HepG2 (cell line): Measurements from ENCODE around the gene IVD. TPM values are rescaled to one million over a fixed set of nuclear protein-coding genes. Genes with fewer than 3 reads are reported as not detected.

Source experiments
- CHCHD3 ChIP-seq: sonication (generic); formaldehyde crosslinking; IDR thresholded peaks from 2 replicates; pipeline ENCODE4 v1.8.0; 2022; ENCODE audit warnings: mild to moderate bottlenecking, missing genetic modification reagents, moderate library complexity
- CHD2 ChIP-seq: IDR thresholded peaks from 2 replicates; pipeline ENCODE4 v1.6.1; 2011; ENCODE audit warnings: low read depth, low read length, improper control_type of control experiment
- E2F5 ChIP-seq: sonication (generic); formaldehyde crosslinking; conservative IDR thresholded peaks from 2 replicates; pipeline ENCODE4 v1.4.0; 2020; ENCODE audit warnings: missing genetic modification reagents
- HDAC1 ChIP-seq: sonication (generic); formaldehyde crosslinking; IDR thresholded peaks from 2 replicates; pipeline ENCODE4 v1.5.1; 2020; ENCODE audit warnings: mild to moderate bottlenecking, missing genetic modification reagents
- JARID2 ChIP-seq: sonication (generic); formaldehyde crosslinking; IDR thresholded peaks from 2 replicates; pipeline ENCODE4 v1.8.1; 2023; ENCODE audit warnings: missing genetic modification reagents, inconsistent platforms; ENCODE audit not compliant: insufficient replicate concordance
- JUNB ChIP-seq: sonication (generic); formaldehyde crosslinking; IDR thresholded peaks from 2 replicates; pipeline ENCODE4 v1.8.0; 2022; ENCODE audit warnings: missing genetic modification reagents, mild to moderate bottlenecking, borderline replicate concordance
- KDM5B ChIP-seq: sonication (generic); formaldehyde crosslinking; IDR thresholded peaks from 2 replicates; pipeline ENCODE4 v1.4.0; 2020; ENCODE audit warnings: missing genetic modification reagents, mild to moderate bottlenecking, borderline replicate concordance
- LCORL ChIP-seq, 2 experiments: fragments of 450-650 bp in 1 of 2; sonication (generic) in 1 of 2; formaldehyde crosslinking in 1 of 2; IDR thresholded peaks; 2 replicates each; pipeline versions ENCODE4 v1.5.0 to v1.6.1; 2017 to 2020; ENCODE audit warnings: antibody characterized with exemption in 1 of 2, missing genetic modification reagents in 1 of 2
- MAF1 ChIP-seq: sonication (generic); formaldehyde crosslinking; IDR thresholded peaks from 2 replicates; pipeline ENCODE4 v1.5.0; 2020; ENCODE audit warnings: missing genetic modification reagents, borderline replicate concordance
- MXD4 ChIP-seq: IDR thresholded peaks from 2 replicates; pipeline ENCODE4 v1.6.1; 2016; ENCODE audit warnings: mild to moderate bottlenecking, missing biosample characterization, missing genetic modification reagents
- TEF ChIP-seq: sonication (generic); formaldehyde crosslinking; IDR thresholded peaks from 2 replicates; pipeline ENCODE4 v1.5.0; 2020; ENCODE audit warnings: missing genetic modification reagents
- ZNF260 ChIP-seq: sonication (generic); formaldehyde crosslinking; IDR thresholded peaks from 2 replicates; pipeline ENCODE4 v1.4.0; 2020; ENCODE audit warnings: missing genetic modification reagents, low read depth, mild to moderate bottlenecking, borderline replicate concordance
- ZNF317 ChIP-seq: sonication (generic); formaldehyde crosslinking; IDR thresholded peaks from 2 replicates; pipeline ENCODE4 v1.5.0; 2020; ENCODE audit warnings: mild to moderate bottlenecking, missing genetic modification reagents
- ZNF451 ChIP-seq: sonication (generic); formaldehyde crosslinking; IDR thresholded peaks from 2 replicates; pipeline ENCODE4 v1.5.0; 2020; ENCODE audit warnings: mild to moderate bottlenecking, missing genetic modification reagents
- ZNF468 ChIP-seq: sonication (generic); formaldehyde crosslinking; IDR thresholded peaks from 2 replicates; pipeline ENCODE4 v1.8.0; 2022; ENCODE audit warnings: mild to moderate bottlenecking, moderate library complexity, missing genetic modification reagents
- ZNF580 ChIP-seq: IDR thresholded peaks from 2 replicates; pipeline ENCODE4 v1.6.1; 2016; ENCODE audit warnings: low read depth, borderline replicate concordance
- ZNF678 ChIP-seq: sonication (generic); formaldehyde crosslinking; IDR thresholded peaks from 2 replicates; pipeline ENCODE4 v1.4.0; 2020; ENCODE audit warnings: mild to moderate bottlenecking, missing genetic modification reagents
- ZNF749 ChIP-seq: sonication (generic); formaldehyde crosslinking; IDR thresholded peaks from 2 replicates; pipeline ENCODE4 v1.8.0; 2022; ENCODE audit warnings: mild to moderate bottlenecking, missing genetic modification reagents, moderate library complexity, borderline replicate concordance
- ZNF75D ChIP-seq: sonication (generic); formaldehyde crosslinking; IDR thresholded peaks from 2 replicates; pipeline ENCODE4 v1.8.1; 2023; ENCODE audit warnings: missing genetic modification reagents, mild to moderate bottlenecking, borderline replicate concordance
- polyA plus RNA-seq, 8 experiments: library from polyadenylated mRNA; depleted of rRNA in 3 of 8; stranded (reverse) in 7 of 8; unstranded in 1 of 8; fragments of >200 nt; fragmentation: Illumina TruSeq in 4 of 8; extraction: Trizol in 4 of 8; gene quantifications; 2 replicates each; pipeline versions ENCODE4 v1.2.1 to v1.2.3, GENCODE V29; 2011 to 2016; ENCODE audit warnings: low read depth in 4 of 8, missing spikeins in 1 of 8, mixed read lengths in 1 of 8; ENCODE audit not compliant: insufficient read depth in 1 of 8
- total RNA-seq, 5 experiments: library from RNA; depleted of rRNA; stranded (reverse); fragments of >200 nt; fragmentation: Illumina TruSeq; extraction: Trizol; gene quantifications; 2 replicates each; pipeline ENCODE4 v1.2.3, GENCODE V29; 2016; ENCODE audit warnings: low read depth in 1 of 5
- TF ChIP-seq, protein P1 (sequence below): sonication (generic); formaldehyde crosslinking; IDR thresholded peaks from 2 replicates; pipeline ENCODE4 v1.4.0; 2020; ENCODE audit warnings: missing genetic modification reagents
- TF ChIP-seq, protein P2 (sequence below): sonication (generic); formaldehyde crosslinking; IDR thresholded peaks from 2 replicates; pipeline ENCODE4 v1.5.0; 2020; ENCODE audit warnings: mild to moderate bottlenecking, missing genetic modification reagents

The IVD gene
- total and polyA plus RNA-seq, 2 of the 13 experiments (the other 11 are each of a cell fraction or from before 2014, with no cell fraction given), result 48.0 to 53.9 TPM

DNA sequence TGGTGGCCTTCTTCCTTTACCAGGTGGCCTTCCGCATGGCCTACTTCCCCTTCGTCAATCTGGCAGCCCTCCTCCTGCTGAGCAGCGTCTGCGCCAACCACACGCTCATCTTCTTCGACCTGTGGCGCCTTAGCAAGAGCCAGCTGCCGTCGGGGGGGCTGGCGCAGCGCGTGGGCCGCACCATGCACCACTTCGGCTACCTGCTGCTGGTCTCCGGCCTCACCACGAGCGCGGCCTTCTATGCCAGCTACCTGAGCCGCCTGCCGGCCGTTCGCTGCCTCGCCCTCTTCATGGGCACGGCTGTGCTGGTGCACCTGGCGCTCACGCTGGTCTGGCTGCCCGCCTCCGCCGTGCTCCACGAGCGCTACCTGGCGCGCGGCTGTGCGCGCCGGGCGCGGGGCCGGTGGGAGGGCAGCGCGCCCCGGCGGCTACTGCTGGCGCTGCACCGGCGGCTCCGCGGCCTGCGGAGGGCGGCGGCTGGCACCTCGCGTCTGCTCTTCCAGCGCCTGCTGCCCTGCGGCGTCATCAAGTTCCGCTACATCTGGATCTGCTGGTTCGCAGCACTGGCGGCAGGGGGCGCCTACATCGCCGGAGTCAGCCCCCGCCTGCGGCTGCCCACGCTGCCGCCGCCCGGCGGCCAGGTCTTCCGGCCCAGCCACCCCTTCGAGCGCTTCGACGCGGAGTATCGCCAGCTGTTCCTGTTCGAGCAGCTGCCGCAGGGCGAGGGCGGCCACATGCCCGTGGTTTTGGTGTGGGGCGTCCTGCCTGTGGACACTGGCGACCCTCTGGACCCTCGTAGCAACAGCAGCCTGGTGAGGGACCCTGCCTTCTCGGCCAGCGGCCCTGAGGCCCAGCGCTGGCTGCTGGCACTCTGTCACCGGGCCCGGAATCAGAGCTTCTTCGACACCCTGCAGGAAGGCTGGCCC lies 37.6 kb upstream of the IVD start (continued):
- TF ChIP-seq ZNF468 (CRISPR knock-in tag) (peak; percentile 96; the same call in 1 of the 2 replicates), JUNB (peak; percentile 73; the same call in 1 of the 2 replicates), HDAC1 (CRISPR knock-in tag) (peak; percentile 64), MAF1 (CRISPR knock-in tag) (peak; percentile 91; the same call in 1 of the 2 replicates), TEF (peak; percentile 93), ZNF260 (CRISPR knock-in tag) (no peak), ZNF749 (CRISPR knock-in tag) (peak; percentile 97), CHCHD3 (peak; percentile 97; the same call in 1 of the 2 replicates), MXD4 (CRISPR knock-in tag) (peak; percentile 89), LCORL (IDR thresholded peaks at IDR 0.05) (no peak), LCORL (CRISPR knock-in tag; IDR thresholded peaks at IDR 0.05) (peak; percentile 42; the same call in 1 of the 2 replicates), ZNF580 (CRISPR knock-in tag) (peak; percentile 97), ZNF678 (CRISPR knock-in tag) (peak; percentile 78; the same call in 1 of the 2 replicates), CHD2 (no peak), ZNF317 (CRISPR knock-in tag) (peak; percentile 75), ZNF75D (CRISPR knock-in tag) (peak; percentile 96; the same call in 1 of the 2 replicates), JARID2 (peak; percentile 92), ZNF451 (CRISPR knock-in tag) (peak; percentile 97), E2F5 (CRISPR knock-in tag) (peak; percentile 80), KDM5B (peak; percentile 98)
- TF ChIP-seq, protein P1, sequence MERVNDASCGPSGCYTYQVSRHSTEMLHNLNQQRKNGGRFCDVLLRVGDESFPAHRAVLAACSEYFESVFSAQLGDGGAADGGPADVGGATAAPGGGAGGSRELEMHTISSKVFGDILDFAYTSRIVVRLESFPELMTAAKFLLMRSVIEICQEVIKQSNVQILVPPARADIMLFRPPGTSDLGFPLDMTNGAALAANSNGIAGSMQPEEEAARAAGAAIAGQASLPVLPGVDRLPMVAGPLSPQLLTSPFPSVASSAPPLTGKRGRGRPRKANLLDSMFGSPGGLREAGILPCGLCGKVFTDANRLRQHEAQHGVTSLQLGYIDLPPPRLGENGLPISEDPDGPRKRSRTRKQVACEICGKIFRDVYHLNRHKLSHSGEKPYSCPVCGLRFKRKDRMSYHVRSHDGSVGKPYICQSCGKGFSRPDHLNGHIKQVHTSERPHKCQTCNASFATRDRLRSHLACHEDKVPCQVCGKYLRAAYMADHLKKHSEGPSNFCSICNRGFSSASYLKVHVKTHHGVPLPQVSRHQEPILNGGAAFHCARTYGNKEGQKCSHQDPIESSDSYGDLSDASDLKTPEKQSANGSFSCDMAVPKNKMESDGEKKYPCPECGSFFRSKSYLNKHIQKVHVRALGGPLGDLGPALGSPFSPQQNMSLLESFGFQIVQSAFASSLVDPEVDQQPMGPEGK (CRISPR knock-in tag), result peak; percentile 77
- TF ChIP-seq, protein P2, sequence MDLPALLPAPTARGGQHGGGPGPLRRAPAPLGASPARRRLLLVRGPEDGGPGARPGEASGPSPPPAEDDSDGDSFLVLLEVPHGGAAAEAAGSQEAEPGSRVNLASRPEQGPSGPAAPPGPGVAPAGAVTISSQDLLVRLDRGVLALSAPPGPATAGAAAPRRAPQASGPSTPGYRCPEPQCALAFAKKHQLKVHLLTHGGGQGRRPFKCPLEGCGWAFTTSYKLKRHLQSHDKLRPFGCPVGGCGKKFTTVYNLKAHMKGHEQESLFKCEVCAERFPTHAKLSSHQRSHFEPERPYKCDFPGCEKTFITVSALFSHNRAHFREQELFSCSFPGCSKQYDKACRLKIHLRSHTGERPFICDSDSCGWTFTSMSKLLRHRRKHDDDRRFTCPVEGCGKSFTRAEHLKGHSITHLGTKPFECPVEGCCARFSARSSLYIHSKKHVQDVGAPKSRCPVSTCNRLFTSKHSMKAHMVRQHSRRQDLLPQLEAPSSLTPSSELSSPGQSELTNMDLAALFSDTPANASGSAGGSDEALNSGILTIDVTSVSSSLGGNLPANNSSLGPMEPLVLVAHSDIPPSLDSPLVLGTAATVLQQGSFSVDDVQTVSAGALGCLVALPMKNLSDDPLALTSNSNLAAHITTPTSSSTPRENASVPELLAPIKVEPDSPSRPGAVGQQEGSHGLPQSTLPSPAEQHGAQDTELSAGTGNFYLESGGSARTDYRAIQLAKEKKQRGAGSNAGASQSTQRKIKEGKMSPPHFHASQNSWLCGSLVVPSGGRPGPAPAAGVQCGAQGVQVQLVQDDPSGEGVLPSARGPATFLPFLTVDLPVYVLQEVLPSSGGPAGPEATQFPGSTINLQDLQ (CRISPR knock-in tag), result peak; percentile 70; the same call in 1 of the 2 replicates
